Epithelial cell of esophagus (primary cell): ENCODE measurements around the gene BORCS5.
"Not testable (repeated sequence)": the region's sequence is repeated elsewhere in the genome, so short reads cannot be mapped to it uniquely, and the experiment has no call there.

Experiments used
- DNase-seq: peaks from one replicate; pipeline ENCODE4 v3.0.0; 2010; ENCODE audit warnings: low read depth
- H3K4me3 ChIP-seq: 2 replicates; pipeline ENCODE4 v1.5.1; 2011; ENCODE audit warnings: mild to moderate bottlenecking, low read length, control low read depth
- TF ChIP-seq, protein P1 (sequence below): IDR thresholded peaks from 2 replicates; pipeline ENCODE4 v1.5.1; 2011; ENCODE audit warnings: low read depth, mild to moderate bottlenecking, low read length, control low read depth, inconsistent platforms; ENCODE audit not compliant: insufficient read depth; ENCODE audit errors: missing control alignments

BORCS5 gene

DNA sequence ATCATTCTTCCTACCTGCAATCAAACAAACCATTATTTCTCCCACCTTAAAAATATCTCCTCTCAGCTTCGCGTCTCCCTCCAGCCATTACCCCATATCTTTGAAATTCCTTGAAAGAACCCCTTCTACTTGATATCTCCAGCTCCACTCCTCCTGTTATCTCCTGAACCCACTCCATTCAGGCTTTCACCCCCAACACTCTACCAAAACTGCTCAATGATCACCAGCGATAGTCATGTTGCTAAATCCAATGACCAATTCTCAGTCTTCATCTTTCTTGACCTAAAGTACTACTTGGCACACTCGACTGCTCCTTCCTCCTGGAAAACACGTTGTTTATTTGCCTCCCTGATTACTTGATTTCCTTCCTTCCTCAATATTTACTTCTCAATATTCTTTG is 135.7 kb downstream of the BORCS5 start:
- DNase-seq = no peak
- TF ChIP-seq, protein P1, sequence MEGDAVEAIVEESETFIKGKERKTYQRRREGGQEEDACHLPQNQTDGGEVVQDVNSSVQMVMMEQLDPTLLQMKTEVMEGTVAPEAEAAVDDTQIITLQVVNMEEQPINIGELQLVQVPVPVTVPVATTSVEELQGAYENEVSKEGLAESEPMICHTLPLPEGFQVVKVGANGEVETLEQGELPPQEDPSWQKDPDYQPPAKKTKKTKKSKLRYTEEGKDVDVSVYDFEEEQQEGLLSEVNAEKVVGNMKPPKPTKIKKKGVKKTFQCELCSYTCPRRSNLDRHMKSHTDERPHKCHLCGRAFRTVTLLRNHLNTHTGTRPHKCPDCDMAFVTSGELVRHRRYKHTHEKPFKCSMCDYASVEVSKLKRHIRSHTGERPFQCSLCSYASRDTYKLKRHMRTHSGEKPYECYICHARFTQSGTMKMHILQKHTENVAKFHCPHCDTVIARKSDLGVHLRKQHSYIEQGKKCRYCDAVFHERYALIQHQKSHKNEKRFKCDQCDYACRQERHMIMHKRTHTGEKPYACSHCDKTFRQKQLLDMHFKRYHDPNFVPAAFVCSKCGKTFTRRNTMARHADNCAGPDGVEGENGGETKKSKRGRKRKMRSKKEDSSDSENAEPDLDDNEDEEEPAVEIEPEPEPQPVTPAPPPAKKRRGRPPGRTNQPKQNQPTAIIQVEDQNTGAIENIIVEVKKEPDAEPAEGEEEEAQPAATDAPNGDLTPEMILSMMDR = no peak
- no peak overlapping the region for H3K4me3 ChIP-seq

DNA sequence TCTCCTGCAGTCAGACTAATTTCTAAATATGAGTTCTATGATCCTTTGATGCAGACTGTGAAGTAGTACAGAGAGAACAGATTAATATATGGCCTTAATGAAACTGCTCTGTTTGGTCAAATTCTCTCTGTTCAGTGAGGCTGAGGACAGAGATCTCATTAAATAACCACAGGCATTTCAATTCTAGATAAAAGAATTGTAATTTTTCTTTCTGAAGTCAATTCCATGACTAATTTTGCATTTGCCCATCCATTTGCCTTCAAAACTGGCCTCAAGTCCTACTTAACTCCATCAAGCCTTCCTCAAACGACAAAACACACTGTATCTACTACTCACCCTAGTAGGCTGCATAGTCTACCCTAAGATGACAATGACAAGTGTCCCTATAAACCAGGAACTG is 138.7 kb downstream of the BORCS5 start:
- no peak for DNase-seq
- TF ChIP-seq, protein P1 = no peak

DNA sequence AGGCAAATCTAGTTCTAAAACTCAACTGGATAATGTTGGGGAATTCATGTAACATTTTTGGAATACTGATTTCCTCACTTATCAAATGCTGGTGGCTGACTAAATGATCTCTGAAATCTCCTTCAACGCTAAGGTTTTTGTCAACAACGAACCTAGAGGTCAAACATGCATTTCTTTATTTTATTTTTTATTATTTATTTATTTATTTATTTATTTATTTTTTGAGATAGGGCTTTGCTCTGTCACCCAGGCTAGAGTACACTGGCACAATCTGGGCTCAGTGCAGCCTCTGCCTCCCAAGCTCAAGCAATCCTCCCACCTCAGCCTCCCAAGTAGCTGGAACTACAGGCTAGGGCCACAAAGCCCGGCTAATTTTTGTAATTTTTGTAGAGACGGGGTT is 141.3 kb downstream of the BORCS5 start:
- H3K4me3 ChIP-seq = no peak overlapping the region
- DNase-seq = no peak
- TF ChIP-seq, protein P1 = no peak

More for the DNA sequence above, 138.7 kb downstream of the BORCS5 start:
- no peak overlapping the region for H3K4me3 ChIP-seq

DNA sequence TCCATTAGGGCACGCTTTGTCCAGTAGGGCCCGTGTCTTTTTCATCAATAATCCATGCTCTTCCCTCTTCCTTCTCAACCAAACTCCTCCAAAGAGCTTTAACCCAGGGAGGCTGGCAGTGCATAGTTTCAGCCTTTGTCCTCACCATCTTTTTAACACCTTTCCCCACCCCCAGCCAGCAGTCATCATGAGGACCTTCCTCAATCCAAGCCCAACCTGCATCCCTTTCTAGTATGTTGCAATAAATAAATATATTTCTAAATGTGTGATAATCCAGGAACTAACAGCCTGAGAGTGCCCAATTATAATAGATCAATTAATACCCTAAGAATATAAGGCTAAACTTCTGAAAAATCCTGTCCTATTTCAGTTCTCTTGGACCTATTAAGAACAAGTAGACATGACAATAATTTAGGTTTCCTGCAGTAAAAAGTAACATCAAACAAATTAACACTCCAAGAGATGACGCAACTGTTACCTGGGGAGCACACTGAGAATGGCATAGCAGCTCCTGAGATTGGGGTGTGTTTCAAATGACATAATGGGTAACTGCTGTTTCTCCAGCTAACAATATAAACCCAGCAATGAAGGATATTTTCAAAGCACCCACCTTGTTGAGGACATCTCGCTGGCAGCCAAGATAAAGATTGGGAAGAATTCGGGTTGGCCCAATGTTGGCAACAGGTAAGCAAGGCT is 143.2 kb downstream of the BORCS5 start:
- no peak overlapping the region for H3K4me3 ChIP-seq
- TF ChIP-seq, protein P1 = no peak
- peak; percentile 30 for DNase-seq

DNA sequence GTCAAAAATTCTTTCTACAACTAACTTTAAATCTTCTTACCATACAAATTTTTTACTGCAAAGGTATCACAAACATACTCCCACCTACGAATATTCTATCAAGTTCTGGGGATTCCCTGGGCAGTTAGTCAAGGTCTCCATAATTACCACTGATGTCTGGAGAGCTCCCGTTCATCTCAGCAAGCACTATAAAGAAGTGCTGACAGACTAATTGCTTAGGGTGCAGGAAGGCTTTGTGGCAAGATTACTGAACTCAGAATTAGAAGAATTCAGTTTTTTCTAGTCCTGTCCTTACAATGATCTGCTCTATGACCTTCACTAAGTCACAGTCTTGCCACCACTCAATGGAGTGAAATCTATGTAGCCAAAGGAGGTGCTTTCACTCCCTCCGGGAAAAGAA is 144.2 kb downstream of the BORCS5 start:
- TF ChIP-seq, protein P1 = no peak
- no peak for DNase-seq
- H3K4me3 ChIP-seq = no peak overlapping the region

DNA sequence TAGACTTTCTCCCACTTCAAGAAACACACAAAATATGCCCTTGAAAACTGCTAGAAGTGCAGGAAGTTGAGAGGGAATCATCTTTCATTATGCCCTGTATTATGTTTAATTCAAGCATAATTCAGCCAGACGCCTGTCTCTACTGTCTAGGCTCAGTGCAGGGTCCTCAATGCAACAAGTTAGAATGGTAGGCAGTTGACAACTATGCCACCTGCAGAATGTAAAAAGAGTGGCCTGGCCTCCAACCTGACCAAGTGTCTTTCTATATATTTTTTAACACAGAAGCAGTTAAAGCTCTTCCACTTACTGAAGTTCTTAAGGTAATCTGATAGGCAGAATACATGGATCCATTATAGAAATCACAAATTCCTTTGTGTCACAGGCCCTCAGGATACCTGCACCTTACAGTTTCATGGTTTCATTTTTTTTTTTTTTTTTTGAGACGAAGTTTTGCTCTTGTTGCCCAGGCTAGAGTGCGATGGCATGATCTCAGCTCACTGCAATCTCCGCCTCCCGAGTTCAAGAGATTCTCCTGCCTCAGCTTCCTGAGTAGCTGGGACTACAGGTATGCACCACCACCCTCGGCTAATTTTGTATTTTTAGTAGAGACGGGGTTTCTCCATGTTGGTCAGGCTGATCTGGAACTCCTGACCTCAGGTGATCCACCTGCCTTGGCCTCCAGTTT is 145.4 kb downstream of the BORCS5 start:
- not testable (repeated sequence) for DNase-seq, H3K4me3 ChIP-seq

DNA sequence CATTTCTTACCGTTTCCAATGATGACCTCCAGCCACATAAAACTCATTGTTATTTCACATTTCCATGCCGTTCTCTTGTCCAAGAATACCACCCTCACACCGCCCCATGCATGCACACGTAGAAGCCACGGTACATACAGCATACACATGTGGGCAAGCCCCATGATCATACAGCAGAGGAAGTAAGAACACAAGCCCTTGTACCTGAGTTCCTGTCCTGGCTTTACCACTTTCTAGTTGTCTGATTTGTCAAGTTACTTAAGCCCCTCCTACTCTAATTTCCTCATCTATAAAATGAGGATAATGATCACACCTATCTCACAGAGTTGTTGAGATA is 145.9 kb downstream of the BORCS5 start:
- H3K4me3 ChIP-seq = no peak overlapping the region
- DNase-seq = no peak
- TF ChIP-seq, protein P1 = no peak
